Measurements from ENCODE around the gene TCF12.

DNA sequence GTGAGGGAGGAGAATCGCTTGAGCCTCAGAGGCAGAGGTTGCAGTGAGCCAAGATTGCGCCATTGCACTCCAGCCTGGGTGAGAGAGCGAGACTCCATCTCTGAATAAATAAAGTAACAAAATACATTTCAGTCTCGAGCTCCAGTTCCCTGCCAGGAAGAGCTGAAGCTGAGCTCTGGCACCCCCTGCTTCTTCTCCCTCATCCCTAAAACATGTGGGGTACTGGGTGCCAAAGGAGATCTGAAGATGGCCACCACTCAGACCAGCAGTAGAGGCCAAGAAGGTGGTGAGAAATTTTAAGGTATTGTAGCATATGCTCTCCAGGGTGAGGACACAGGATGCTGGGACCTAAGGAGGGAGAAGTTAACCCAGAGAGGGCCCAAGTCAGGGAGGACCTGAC, 382.9 kb downstream of the TCF12 start:
- TF ChIP-seq POLR2AphosphoS5 (IDR thresholded peaks at IDR 0.05), result no peak
- TF ChIP-seq, protein P1, sequence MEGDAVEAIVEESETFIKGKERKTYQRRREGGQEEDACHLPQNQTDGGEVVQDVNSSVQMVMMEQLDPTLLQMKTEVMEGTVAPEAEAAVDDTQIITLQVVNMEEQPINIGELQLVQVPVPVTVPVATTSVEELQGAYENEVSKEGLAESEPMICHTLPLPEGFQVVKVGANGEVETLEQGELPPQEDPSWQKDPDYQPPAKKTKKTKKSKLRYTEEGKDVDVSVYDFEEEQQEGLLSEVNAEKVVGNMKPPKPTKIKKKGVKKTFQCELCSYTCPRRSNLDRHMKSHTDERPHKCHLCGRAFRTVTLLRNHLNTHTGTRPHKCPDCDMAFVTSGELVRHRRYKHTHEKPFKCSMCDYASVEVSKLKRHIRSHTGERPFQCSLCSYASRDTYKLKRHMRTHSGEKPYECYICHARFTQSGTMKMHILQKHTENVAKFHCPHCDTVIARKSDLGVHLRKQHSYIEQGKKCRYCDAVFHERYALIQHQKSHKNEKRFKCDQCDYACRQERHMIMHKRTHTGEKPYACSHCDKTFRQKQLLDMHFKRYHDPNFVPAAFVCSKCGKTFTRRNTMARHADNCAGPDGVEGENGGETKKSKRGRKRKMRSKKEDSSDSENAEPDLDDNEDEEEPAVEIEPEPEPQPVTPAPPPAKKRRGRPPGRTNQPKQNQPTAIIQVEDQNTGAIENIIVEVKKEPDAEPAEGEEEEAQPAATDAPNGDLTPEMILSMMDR (IDR thresholded peaks at IDR 0.05), result no peak
- TF ChIP-seq POLR2A (IDR thresholded peaks at IDR 0.05), result no peak

All from transverse colon (tissue), 4 donors.